WTC11 (cell line): Measurements from ENCODE around the gene HCRTR1. TPM values are rescaled to one million over a fixed set of nuclear protein-coding genes. Genes with fewer than 3 reads are reported as not detected.

Experiments used
- ATAC-seq: fragments of 200-7000 bp; cut with Tn5 transposase; 2 replicates; pipeline ENCODE4 v1.10.0; 2021; ENCODE audit warnings: mild to moderate bottlenecking, moderate library complexity
- CTCF ChIA-PET: fragments of 300-600 bp; sonication (Branson Sonifier 250); formaldehyde crosslinking; loops from one replicate; lab custom pipeline; 2021; ENCODE audit warnings: antibody characterized with exemption; lab: Charles Lee
- POLR2A ChIA-PET: fragments of 350-600 bp; sonication (Branson Sonifier 250); formaldehyde crosslinking; loops from one replicate; lab custom pipeline; 2021; ENCODE audit warnings: antibody characterized with exemption; lab: Charles Lee
- DNase-seq: peaks from one replicate; pipeline ENCODE4 v3.0.0; 2021; ENCODE audit warnings: low spot score
- H3K27ac Mint-ChIP-seq: 2 replicates; pipeline ENCODE4 v1.8.0; 2021; ENCODE audit warnings: mixed read lengths
- H3K27me3 Mint-ChIP-seq: 2 replicates; pipeline ENCODE4 v1.8.0; 2021; ENCODE audit warnings: low read depth, mild to moderate bottlenecking, moderate library complexity, mixed read lengths
- H3K36me3 Mint-ChIP-seq: 2 replicates; pipeline ENCODE4 v1.8.0; 2021; ENCODE audit warnings: mixed read lengths
- H3K4me1 Mint-ChIP-seq: 2 replicates; pipeline ENCODE4 v1.8.0; 2022; ENCODE audit warnings: mixed read lengths
- H3K4me3 Mint-ChIP-seq: 2 replicates; pipeline ENCODE4 v1.8.0; 2021; ENCODE audit warnings: mild to moderate bottlenecking, moderate library complexity, mixed read lengths
- H3K9me3 Mint-ChIP-seq: 2 replicates; pipeline ENCODE4 v1.8.0; 2021; ENCODE audit warnings: mixed read lengths
- ATF1 ChIP-seq: sonication (generic); formaldehyde crosslinking; IDR thresholded peaks from 2 replicates; pipeline ENCODE4 v1.8.1; 2023; ENCODE audit warnings: mild to moderate bottlenecking, moderate library complexity, missing genetic modification reagents
- CBFB ChIP-seq: sonication (generic); formaldehyde crosslinking; IDR thresholded peaks from 2 replicates; pipeline ENCODE4 v1.8.1; 2022; ENCODE audit warnings: mild to moderate bottlenecking, low read depth, missing genetic modification reagents
- CREB1 ChIP-seq: sonication (generic); formaldehyde crosslinking; IDR thresholded peaks from 2 replicates; pipeline ENCODE4 v1.8.0; 2023; ENCODE audit warnings: mild to moderate bottlenecking, missing genetic modification reagents
- FOXK1 ChIP-seq: sonication (generic); formaldehyde crosslinking; IDR thresholded peaks from 2 replicates; pipeline ENCODE4 v1.8.0; 2022; ENCODE audit warnings: mild to moderate bottlenecking, moderate library complexity, missing genetic modification reagents
- GABPB1 ChIP-seq: sonication (generic); formaldehyde crosslinking; IDR thresholded peaks from 2 replicates; pipeline ENCODE4 v1.8.1; 2023; ENCODE audit warnings: mild to moderate bottlenecking, missing genetic modification reagents
- HMGA2 ChIP-seq: fragments of 250-450 bp; sonication (Bioruptor Pico); IDR thresholded peaks from 2 replicates; pipeline ENCODE4 v1.4.0; 2021; ENCODE audit warnings: mild to moderate bottlenecking, moderate library complexity
- IRF2 ChIP-seq: sonication (generic); formaldehyde crosslinking; IDR thresholded peaks from 2 replicates; pipeline ENCODE4 v1.8.0; 2022; ENCODE audit warnings: low read depth, missing genetic modification reagents, borderline replicate concordance
- JUN ChIP-seq: sonication (generic); formaldehyde crosslinking; IDR thresholded peaks from 2 replicates; pipeline ENCODE4 v1.8.0; 2023; ENCODE audit warnings: mild to moderate bottlenecking, missing genetic modification reagents
- KAT7 ChIP-seq: sonication (generic); formaldehyde crosslinking; IDR thresholded peaks from 2 replicates; pipeline ENCODE4 v1.8.1; 2023; ENCODE audit warnings: missing genetic modification reagents, mild to moderate bottlenecking, borderline replicate concordance
- MXD4 ChIP-seq: fragments of 250-450 bp; sonication (Bioruptor Pico); IDR thresholded peaks from 2 replicates; pipeline ENCODE4 v1.8.0; 2021; ENCODE audit warnings: mild to moderate bottlenecking, moderate library complexity, borderline replicate concordance
- NR2C2 ChIP-seq: sonication (generic); formaldehyde crosslinking; IDR thresholded peaks from 2 replicates; pipeline ENCODE4 v1.8.0; 2022; ENCODE audit warnings: mild to moderate bottlenecking, missing genetic modification reagents
- OVOL2 ChIP-seq: fragments of 250-450 bp; sonication (Bioruptor Pico); IDR thresholded peaks from 2 replicates; pipeline ENCODE4 v1.9.0; 2021; ENCODE audit warnings: mild to moderate bottlenecking, borderline replicate concordance
- RELA ChIP-seq: sonication (generic); formaldehyde crosslinking; IDR thresholded peaks from 2 replicates; pipeline ENCODE4 v1.8.1; 2022; ENCODE audit warnings: missing genetic modification reagents, mild to moderate bottlenecking, borderline replicate concordance
- SMAD4 ChIP-seq: sonication (generic); formaldehyde crosslinking; IDR thresholded peaks from 2 replicates; pipeline ENCODE4 v1.8.0; 2022; ENCODE audit warnings: mild to moderate bottlenecking, missing genetic modification reagents
- SP1 ChIP-seq: sonication (generic); formaldehyde crosslinking; conservative IDR thresholded peaks from 2 replicates; pipeline ENCODE4 v1.8.1; 2022; ENCODE audit warnings: missing genetic modification reagents
- ZNF138 ChIP-seq: sonication (generic); formaldehyde crosslinking; conservative IDR thresholded peaks from 2 replicates; pipeline ENCODE4 v1.8.1; 2022; ENCODE audit warnings: mild to moderate bottlenecking, moderate library complexity, missing genetic modification reagents
- ZNF232 ChIP-seq: sonication (generic); formaldehyde crosslinking; IDR thresholded peaks from 2 replicates; pipeline ENCODE4 v1.8.0; 2022; ENCODE audit warnings: mild to moderate bottlenecking, missing genetic modification reagents
- ZNF317 ChIP-seq: sonication (generic); formaldehyde crosslinking; IDR thresholded peaks from 2 replicates; pipeline ENCODE4 v1.8.1; 2023; ENCODE audit warnings: low read depth, mild to moderate bottlenecking, moderate library complexity, missing genetic modification reagents, borderline replicate concordance
- ZNF671 ChIP-seq: fragments of 250-450 bp; sonication (Bioruptor Pico); IDR thresholded peaks from 2 replicates; pipeline ENCODE4 v1.8.0; 2021; ENCODE audit warnings: mild to moderate bottlenecking
- total RNA-seq: library from RNA; stranded (reverse); gene quantifications from 3 replicates; pipeline ENCODE4 v1.2.3, GENCODE V29; 2021
- TF ChIP-seq, protein P1 (sequence below): sonication (generic); formaldehyde crosslinking; IDR thresholded peaks from 2 replicates; pipeline ENCODE4 v1.8.1; 2022; ENCODE audit warnings: low read depth, missing genetic modification reagents, borderline replicate concordance
- TF ChIP-seq, protein P2 (sequence below): sonication (generic); formaldehyde crosslinking; IDR thresholded peaks from 2 replicates; pipeline ENCODE4 v1.8.0; 2022; ENCODE audit warnings: mild to moderate bottlenecking, missing genetic modification reagents
- TF ChIP-seq, protein P3 (sequence below): sonication (generic); formaldehyde crosslinking; IDR thresholded peaks from 2 replicates; pipeline ENCODE4 v1.8.1; 2022; ENCODE audit warnings: missing genetic modification reagents, borderline replicate concordance
- TF ChIP-seq, protein P4 (sequence below): sonication (generic); formaldehyde crosslinking; IDR thresholded peaks from 2 replicates; pipeline ENCODE4 v1.8.0; 2022; ENCODE audit warnings: missing genetic modification reagents
- TF ChIP-seq, protein P5 (sequence below): fragments of 200-600 bp; IDR thresholded peaks from 2 replicates; pipeline ENCODE4 v1.8.0; 2022; ENCODE audit warnings: antibody characterized with exemption
- TF ChIP-seq, protein P6 (sequence below): sonication (generic); formaldehyde crosslinking; IDR thresholded peaks from 2 replicates; pipeline ENCODE4 v1.8.1; 2023; ENCODE audit warnings: mild to moderate bottlenecking, missing genetic modification reagents

Gene HCRTR1
- total RNA-seq, 1 experiment from 2014 or later = 0.13 TPM

DNA sequence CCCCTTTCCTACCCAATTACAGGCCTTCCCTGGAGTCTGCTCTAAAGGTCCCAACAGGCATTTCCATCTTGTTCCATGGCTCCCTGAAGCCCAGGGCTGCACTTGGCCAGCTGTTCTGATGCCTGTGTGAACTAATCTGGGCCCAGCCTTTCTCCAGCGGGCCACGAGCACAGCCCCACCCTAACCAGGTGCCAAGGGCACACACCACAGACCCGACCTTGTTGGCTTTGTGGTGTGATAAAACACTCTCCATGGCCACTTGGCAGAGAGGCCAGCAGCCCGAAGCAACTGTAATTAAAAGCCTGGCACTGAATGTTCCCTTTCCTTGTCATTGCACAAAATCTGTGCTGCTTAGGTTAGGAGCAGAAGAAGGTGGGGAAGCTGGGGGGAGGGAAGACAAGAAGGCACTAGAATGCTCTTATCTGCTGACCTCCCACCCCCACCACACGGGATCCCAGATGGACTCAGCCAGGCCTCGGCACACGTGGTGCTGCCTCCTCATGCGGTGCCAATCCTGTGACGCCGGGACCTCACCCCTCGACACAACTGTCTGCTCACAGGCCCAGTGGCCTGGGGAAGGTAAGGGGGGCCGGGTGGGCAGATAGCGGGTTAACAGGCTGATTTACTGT lies 9.9 kb downstream of the HCRTR1 start:
- Mint-ChIP-seq H3K4me3 (no peak overlapping the region), H3K27ac (no peak overlapping the region), H3K36me3 (peaks cover 17% of the 10 kb centered on the region), H3K27me3 (no peaks in the 10 kb centered on the region), H3K9me3 (no peaks in the 10 kb centered on the region), H3K4me1 (0 out of 2 replicates have a peak, but pooled peaks cover 4% of the 10 kb centered on the region)
- POLR2A ChIA-PET = interaction anchor here (0.5 kb wide), 1 partner anchor 480 kb away, joined by 5 read pairs; no protein-coding TSS in a partner anchor
- CTCF ChIA-PET = interaction anchor here (0.8 to 2.8 kb wide), 4 partner anchors 9 to 161 kb away, joined by 4 to 14 read pairs (median 6); partner anchors contain the start of gene HCRTR1
- no peak for ATAC-seq
- no peak for DNase-seq
- no peak for TF ChIP-seq JUN (CRISPR knock-in tag)
- no peak for TF ChIP-seq NR2C2
- TF ChIP-seq ZNF317 = no peak
- no peak for TF ChIP-seq IRF2 (CRISPR knock-in tag)
- TF ChIP-seq, protein P1, sequence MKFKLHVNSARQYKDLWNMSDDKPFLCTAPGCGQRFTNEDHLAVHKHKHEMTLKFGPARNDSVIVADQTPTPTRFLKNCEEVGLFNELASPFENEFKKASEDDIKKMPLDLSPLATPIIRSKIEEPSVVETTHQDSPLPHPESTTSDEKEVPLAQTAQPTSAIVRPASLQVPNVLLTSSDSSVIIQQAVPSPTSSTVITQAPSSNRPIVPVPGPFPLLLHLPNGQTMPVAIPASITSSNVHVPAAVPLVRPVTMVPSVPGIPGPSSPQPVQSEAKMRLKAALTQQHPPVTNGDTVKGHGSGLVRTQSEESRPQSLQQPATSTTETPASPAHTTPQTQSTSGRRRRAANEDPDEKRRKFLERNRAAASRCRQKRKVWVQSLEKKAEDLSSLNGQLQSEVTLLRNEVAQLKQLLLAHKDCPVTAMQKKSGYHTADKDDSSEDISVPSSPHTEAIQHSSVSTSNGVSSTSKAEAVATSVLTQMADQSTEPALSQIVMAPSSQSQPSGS (CRISPR knock-in tag) = no peak
- TF ChIP-seq, protein P2, sequence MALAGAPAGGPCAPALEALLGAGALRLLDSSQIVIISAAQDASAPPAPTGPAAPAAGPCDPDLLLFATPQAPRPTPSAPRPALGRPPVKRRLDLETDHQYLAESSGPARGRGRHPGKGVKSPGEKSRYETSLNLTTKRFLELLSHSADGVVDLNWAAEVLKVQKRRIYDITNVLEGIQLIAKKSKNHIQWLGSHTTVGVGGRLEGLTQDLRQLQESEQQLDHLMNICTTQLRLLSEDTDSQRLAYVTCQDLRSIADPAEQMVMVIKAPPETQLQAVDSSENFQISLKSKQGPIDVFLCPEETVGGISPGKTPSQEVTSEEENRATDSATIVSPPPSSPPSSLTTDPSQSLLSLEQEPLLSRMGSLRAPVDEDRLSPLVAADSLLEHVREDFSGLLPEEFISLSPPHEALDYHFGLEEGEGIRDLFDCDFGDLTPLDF = no peak
- no peak for TF ChIP-seq ZNF138 (CRISPR knock-in tag)
- TF ChIP-seq SMAD4 (CRISPR knock-in tag) = no peak
- TF ChIP-seq, protein P3, sequence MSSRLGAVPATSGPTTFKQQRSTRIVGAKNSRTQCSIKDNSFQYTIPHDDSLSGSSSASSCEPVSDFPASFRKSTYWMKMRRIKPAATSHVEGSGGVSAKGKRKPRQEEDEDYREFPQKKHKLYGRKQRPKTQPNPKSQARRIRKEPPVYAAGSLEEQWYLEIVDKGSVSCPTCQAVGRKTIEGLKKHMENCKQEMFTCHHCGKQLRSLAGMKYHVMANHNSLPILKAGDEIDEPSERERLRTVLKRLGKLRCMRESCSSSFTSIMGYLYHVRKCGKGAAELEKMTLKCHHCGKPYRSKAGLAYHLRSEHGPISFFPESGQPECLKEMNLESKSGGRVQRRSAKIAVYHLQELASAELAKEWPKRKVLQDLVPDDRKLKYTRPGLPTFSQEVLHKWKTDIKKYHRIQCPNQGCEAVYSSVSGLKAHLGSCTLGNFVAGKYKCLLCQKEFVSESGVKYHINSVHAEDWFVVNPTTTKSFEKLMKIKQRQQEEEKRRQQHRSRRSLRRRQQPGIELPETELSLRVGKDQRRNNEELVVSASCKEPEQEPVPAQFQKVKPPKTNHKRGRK (CRISPR knock-in tag) = no peak
- no peak for TF ChIP-seq HMGA2 (CRISPR knock-in tag)
- no peak for TF ChIP-seq RELA (CRISPR knock-in tag)
- TF ChIP-seq SP1 (CRISPR knock-in tag) = no peak
- no peak for TF ChIP-seq ZNF232 (CRISPR knock-in tag)
- TF ChIP-seq, protein P4, sequence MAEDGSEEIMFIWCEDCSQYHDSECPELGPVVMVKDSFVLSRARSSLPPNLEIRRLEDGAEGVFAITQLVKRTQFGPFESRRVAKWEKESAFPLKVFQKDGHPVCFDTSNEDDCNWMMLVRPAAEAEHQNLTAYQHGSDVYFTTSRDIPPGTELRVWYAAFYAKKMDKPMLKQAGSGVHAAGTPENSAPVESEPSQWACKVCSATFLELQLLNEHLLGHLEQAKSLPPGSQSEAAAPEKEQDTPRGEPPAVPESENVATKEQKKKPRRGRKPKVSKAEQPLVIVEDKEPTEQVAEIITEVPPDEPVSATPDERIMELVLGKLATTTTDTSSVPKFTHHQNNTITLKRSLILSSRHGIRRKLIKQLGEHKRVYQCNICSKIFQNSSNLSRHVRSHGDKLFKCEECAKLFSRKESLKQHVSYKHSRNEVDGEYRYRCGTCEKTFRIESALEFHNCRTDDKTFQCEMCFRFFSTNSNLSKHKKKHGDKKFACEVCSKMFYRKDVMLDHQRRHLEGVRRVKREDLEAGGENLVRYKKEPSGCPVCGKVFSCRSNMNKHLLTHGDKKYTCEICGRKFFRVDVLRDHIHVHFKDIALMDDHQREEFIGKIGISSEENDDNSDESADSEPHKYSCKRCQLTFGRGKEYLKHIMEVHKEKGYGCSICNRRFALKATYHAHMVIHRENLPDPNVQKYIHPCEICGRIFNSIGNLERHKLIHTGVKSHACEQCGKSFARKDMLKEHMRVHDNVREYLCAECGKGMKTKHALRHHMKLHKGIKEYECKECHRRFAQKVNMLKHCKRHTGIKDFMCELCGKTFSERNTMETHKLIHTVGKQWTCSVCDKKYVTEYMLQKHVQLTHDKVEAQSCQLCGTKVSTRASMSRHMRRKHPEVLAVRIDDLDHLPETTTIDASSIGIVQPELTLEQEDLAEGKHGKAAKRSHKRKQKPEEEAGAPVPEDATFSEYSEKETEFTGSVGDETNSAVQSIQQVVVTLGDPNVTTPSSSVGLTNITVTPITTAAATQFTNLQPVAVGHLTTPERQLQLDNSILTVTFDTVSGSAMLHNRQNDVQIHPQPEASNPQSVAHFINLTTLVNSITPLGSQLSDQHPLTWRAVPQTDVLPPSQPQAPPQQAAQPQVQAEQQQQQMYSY (CRISPR knock-in tag) = no peak

DNA sequence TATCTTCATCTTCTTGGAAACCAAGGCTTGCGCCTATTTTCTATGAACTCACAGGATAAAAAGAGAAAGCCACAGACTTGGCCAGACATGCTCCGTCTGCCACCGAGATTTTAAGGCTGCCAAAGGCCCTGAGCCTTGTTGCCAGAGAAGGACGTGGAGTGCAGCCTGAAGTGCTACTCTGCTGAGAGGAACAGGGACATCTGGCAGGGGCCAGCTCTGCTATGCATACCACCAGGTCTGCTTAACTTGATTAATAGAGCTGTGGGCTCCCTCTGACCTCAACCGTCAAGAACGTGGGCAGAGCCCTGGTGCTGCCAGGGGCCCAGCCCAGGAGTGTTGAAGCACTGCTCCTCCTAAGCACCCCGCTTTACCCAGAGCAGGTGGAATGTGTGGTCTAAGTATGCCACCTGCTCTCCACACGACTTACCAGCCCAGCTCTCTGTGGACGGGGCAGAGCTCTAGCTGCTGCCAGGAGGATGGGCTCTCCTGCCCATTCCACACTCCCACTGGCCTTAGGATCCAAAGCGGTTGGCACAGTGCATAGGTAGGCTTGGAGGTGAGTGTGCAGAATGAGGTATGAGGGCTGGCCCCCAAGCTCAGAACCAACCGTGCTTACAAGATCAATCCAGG lies 10.6 kb downstream of the HCRTR1 start:
- ATAC-seq (no peak), DNase-seq (no peak)
- H3K27ac Mint-ChIP-seq = 0 out of 2 replicates have a peak overlapping the region, but pooled peaks have one; percentile 7
- CTCF ChIA-PET = interaction anchor here (1.4 kb wide), 1 partner anchor 10 kb away, joined by 9 read pairs; no protein-coding TSS in a partner anchor
- H3K4me3 Mint-ChIP-seq = no peak overlapping the region
- H3K36me3 Mint-ChIP-seq = peaks cover 17% of the 10 kb centered on the region
- POLR2A ChIA-PET = no interaction called here
- 0 out of 2 replicates have a peak, but pooled peaks cover 4% of the 10 kb centered on the region for H3K4me1 Mint-ChIP-seq
- no peaks in the 10 kb centered on the region for H3K9me3 Mint-ChIP-seq
- no peaks in the 10 kb centered on the region for H3K27me3 Mint-ChIP-seq
- TF ChIP-seq ZNF671 (CRISPR knock-in tag) (no peak), MXD4 (CRISPR knock-in tag) (no peak), KAT7 (CRISPR knock-in tag) (no peak), FOXK1 (CRISPR knock-in tag) (no peak), ATF1 (CRISPR knock-in tag) (no peak), OVOL2 (no peak), GABPB1 (CRISPR knock-in tag) (no peak), ZNF232 (CRISPR knock-in tag) (no peak), CBFB (CRISPR knock-in tag) (no peak), CREB1 (CRISPR knock-in tag) (no peak)
- TF ChIP-seq, protein P5, sequence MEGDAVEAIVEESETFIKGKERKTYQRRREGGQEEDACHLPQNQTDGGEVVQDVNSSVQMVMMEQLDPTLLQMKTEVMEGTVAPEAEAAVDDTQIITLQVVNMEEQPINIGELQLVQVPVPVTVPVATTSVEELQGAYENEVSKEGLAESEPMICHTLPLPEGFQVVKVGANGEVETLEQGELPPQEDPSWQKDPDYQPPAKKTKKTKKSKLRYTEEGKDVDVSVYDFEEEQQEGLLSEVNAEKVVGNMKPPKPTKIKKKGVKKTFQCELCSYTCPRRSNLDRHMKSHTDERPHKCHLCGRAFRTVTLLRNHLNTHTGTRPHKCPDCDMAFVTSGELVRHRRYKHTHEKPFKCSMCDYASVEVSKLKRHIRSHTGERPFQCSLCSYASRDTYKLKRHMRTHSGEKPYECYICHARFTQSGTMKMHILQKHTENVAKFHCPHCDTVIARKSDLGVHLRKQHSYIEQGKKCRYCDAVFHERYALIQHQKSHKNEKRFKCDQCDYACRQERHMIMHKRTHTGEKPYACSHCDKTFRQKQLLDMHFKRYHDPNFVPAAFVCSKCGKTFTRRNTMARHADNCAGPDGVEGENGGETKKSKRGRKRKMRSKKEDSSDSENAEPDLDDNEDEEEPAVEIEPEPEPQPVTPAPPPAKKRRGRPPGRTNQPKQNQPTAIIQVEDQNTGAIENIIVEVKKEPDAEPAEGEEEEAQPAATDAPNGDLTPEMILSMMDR = no peak
- TF ChIP-seq, protein P6, sequence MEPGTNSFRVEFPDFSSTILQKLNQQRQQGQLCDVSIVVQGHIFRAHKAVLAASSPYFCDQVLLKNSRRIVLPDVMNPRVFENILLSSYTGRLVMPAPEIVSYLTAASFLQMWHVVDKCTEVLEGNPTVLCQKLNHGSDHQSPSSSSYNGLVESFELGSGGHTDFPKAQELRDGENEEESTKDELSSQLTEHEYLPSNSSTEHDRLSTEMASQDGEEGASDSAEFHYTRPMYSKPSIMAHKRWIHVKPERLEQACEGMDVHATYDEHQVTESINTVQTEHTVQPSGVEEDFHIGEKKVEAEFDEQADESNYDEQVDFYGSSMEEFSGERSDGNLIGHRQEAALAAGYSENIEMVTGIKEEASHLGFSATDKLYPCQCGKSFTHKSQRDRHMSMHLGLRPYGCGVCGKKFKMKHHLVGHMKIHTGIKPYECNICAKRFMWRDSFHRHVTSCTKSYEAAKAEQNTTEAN (CRISPR knock-in tag) = no peak
